22Rv1 (cell line): Measurements from ENCODE around the gene ENDOD1.

ENCODE experiments used
- H3K27ac ChIP-seq: fragments of 450-650 bp; 2 replicates; pipeline ENCODE4 v1.5.1; 2017
- CTCF ChIP-seq: fragments of 450-650 bp; IDR thresholded peaks from 2 replicates; pipeline ENCODE4 v1.5.1; 2017; ENCODE audit warnings: mild to moderate bottlenecking
- ZFX ChIP-seq: fragments of 450-650 bp; IDR thresholded peaks from 2 replicates; pipeline ENCODE4 v1.6.1; 2017; ENCODE audit warnings: antibody characterized with exemption, borderline replicate concordance

The ENDOD1 gene

GRCh38 chr11:95144313-95145235 is 54.9 kb downstream of the ENDOD1 start:
- H3K27ac ChIP-seq: no peak overlapping the region
- TF ChIP-seq CTCF (no peak), ZFX (no peak)

- H3K27ac ChIP-seq: no peak overlapping the region
- no peak for TF ChIP-seq CTCF
- no peak for TF ChIP-seq ZFX
Observed at GRCh38 chr11:95145430-95146060, 55.9 kb downstream of the ENDOD1 start.

GRCh38 chr11:95147364-95147905 is 57.8 kb downstream of the ENDOD1 start:
- TF ChIP-seq ZFX (no peak), CTCF (no peak)

GRCh38 chr11:95148406-95148805 is 58.8 kb downstream of the ENDOD1 start:
- TF ChIP-seq CTCF (no peak), ZFX (no peak)
- no peak overlapping the region for H3K27ac ChIP-seq

More at GRCh38 chr11:95147364-95147905, 57.8 kb downstream of the ENDOD1 start:
- no peak overlapping the region for H3K27ac ChIP-seq

- no peak for TF ChIP-seq ZFX
- TF ChIP-seq CTCF: no peak
- no peak overlapping the region for H3K27ac ChIP-seq
Observed at GRCh38 chr11:95148938-95149337, 59.3 kb downstream of the ENDOD1 start.

- no peak for TF ChIP-seq CTCF
- H3K27ac ChIP-seq: no peak overlapping the region
Observed at GRCh38 chr11:95149651-95150364, 60.2 kb downstream of the ENDOD1 start.
